Measurements from ENCODE around the gene CCDC148.

- TF ChIP-seq POLR2A (IDR thresholded peaks at IDR 0.05; ENCODE audit: extremely low read depth, insufficient read length) (no peak), MYC (IDR thresholded peaks at IDR 0.05; ENCODE audit: low read depth, low read length) (no peak)
- TF ChIP-seq, protein P1, sequence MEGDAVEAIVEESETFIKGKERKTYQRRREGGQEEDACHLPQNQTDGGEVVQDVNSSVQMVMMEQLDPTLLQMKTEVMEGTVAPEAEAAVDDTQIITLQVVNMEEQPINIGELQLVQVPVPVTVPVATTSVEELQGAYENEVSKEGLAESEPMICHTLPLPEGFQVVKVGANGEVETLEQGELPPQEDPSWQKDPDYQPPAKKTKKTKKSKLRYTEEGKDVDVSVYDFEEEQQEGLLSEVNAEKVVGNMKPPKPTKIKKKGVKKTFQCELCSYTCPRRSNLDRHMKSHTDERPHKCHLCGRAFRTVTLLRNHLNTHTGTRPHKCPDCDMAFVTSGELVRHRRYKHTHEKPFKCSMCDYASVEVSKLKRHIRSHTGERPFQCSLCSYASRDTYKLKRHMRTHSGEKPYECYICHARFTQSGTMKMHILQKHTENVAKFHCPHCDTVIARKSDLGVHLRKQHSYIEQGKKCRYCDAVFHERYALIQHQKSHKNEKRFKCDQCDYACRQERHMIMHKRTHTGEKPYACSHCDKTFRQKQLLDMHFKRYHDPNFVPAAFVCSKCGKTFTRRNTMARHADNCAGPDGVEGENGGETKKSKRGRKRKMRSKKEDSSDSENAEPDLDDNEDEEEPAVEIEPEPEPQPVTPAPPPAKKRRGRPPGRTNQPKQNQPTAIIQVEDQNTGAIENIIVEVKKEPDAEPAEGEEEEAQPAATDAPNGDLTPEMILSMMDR (IDR thresholded peaks at IDR 0.05; ENCODE audit: low read depth, low read length), result no peak
Measured at GRCh38 chr2:158213773-158214172, 242.8 kb downstream of the CCDC148 start.

All from NB4 (cell line).